Endothelial cell of umbilical vein (primary cell): ENCODE measurements around the gene GVQW3.

Experiments
- CTCF ChIP-seq, 2 donors: IDR thresholded peaks; 1 replicate in 1 of 2; 2 replicates in 1 of 2; pipeline ENCODE4 v1.5.1; 2011; ENCODE audit warnings: low read length in 2 of 2, mild to moderate bottlenecking in 2 of 2, moderate library complexity in 2 of 2, control low read depth in 1 of 2, inconsistent platforms in 1 of 2, low read depth in 1 of 2; ENCODE audit not compliant: insufficient read depth in 1 of 2; ENCODE audit errors: extremely low read depth in 1 of 2
- EZH2 ChIP-seq: IDR thresholded peaks from 2 replicates; pipeline ENCODE4 v1.6.1; 2012; ENCODE audit warnings: borderline replicate concordance, low read depth, mild to moderate bottlenecking, moderate library complexity, low read length, inconsistent platforms; ENCODE audit not compliant: severe bottlenecking

- TF ChIP-seq CTCF (IDR thresholded peaks at IDR 0.05; ENCODE audit: extremely low read depth in 1 of 2, insufficient read depth in 1 of 2, low read depth in 1 of 2, low read length in 2 of 2) (no peak), EZH2 (no peak)
These were observed 1.3 kb upstream of the GVQW3 start for GRCh38 chr11:76379807-76380158.
